ENCODE data around the gene WWOX. TPM values are rescaled to one million over a fixed set of nuclear protein-coding genes. Genes with fewer than 3 reads are reported as not detected.

The WWOX gene
- polyA plus RNA-seq, 1 donor from 2014 or later: 25.6 TPM

- H3K9me2 ChIP-seq (ENCODE audit: insufficient read depth, low read length): no peaks in the 10 kb centered on the region
- no peaks in the 10 kb centered on the region for H3K27me3 ChIP-seq (ENCODE audit: insufficient read depth, low read depth, low read length)
- H3K27ac ChIP-seq (ENCODE audit: low read length): no peak overlapping the region
- H3F3A ChIP-seq (ENCODE audit: insufficient read depth, low read length, poor library complexity, severe bottlenecking): no peaks in the 10 kb centered on the region
- H3K36me3 ChIP-seq (ENCODE audit: insufficient read depth, low read length): no peaks in the 10 kb centered on the region
- TF ChIP-seq SMC3 (conservative IDR thresholded peaks at IDR 0.05; ENCODE audit: poor library complexity) (no peak), POLR2AphosphoS5 (IDR thresholded peaks at IDR 0.05) (no peak), MXI1 (conservative IDR thresholded peaks at IDR 0.05; ENCODE audit: poor library complexity, severe bottlenecking) (no peak)
- no peaks in the 10 kb centered on the region for H3K79me2 ChIP-seq (replicated peaks; ENCODE audit: insufficient read depth, low read length)
- no peak overlapping the region for H3K9ac ChIP-seq (ENCODE audit: low read length)
- no peak overlapping the region for H2AFZ ChIP-seq (ENCODE audit: low read depth, low read length)
- no peak overlapping the region for H3K4me3 ChIP-seq (ENCODE audit: low read length)
- H4K20me1 ChIP-seq (ENCODE audit: insufficient read depth): no peaks in the 10 kb centered on the region
- H3K4me2 ChIP-seq (ENCODE audit: low read length): no peak overlapping the region
- H3K9me3 ChIP-seq (ENCODE audit: low read length): no peaks in the 10 kb centered on the region
Observed at GRCh38 chr16:79066561-79066960, 967.1 kb downstream of the WWOX start.

DNA sequence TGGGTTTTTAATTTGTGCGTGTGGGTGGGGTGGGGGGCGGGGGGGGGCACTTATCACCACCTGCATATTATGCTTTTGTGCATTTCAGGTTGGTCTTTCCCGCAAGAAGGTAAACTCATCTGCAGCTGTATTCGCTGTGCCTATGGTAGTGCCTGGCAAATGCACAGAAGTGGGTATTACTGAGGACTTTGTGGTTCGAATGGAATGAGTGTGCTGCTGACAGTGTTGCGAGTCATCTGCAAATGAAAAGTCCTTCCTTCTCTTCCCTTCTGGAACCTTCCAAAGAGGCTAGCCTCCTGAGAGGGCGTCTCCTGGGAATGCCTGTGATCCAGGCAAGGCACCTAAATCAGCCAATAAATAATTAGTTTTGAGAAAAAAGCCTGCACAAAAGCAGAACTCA lies 968.1 kb downstream of the WWOX start:
- H3K27me3 ChIP-seq (ENCODE audit: insufficient read depth, low read depth, low read length): no peaks in the 10 kb centered on the region
- TF ChIP-seq EZH2 (IDR thresholded peaks at IDR 0.05; ENCODE audit: borderline replicate concordance, insufficient read depth, low read length, poor library complexity, severe bottlenecking) (no peak), EP300 (conservative IDR thresholded peaks at IDR 0.05; ENCODE audit: poor library complexity, severe bottlenecking) (no peak), SMC3 (conservative IDR thresholded peaks at IDR 0.05; ENCODE audit: poor library complexity) (no peak), RAD21 (conservative IDR thresholded peaks at IDR 0.05) (no peak), CTCF (IDR thresholded peaks at IDR 0.05; ENCODE audit: poor library complexity, severe bottlenecking) (no peak), POLR2AphosphoS5 (IDR thresholded peaks at IDR 0.05) (no peak), MXI1 (conservative IDR thresholded peaks at IDR 0.05; ENCODE audit: poor library complexity, severe bottlenecking) (no peak)

GRCh38 chr16:79069121-79069520 lies 969.7 kb downstream of the WWOX start:
- Histone ChIP-seq H3K27me3 (ENCODE audit: insufficient read depth, low read depth, low read length) (no peaks in the 10 kb centered on the region), H2AFZ (ENCODE audit: low read depth, low read length) (no peak overlapping the region), H3K36me3 (ENCODE audit: insufficient read depth, low read length) (no peaks in the 10 kb centered on the region), H3K4me3 (ENCODE audit: low read length) (no peak overlapping the region), H3K9ac (ENCODE audit: low read length) (no peak overlapping the region), H3K9me2 (ENCODE audit: insufficient read depth, low read length) (no peaks in the 10 kb centered on the region), H4K20me1 (ENCODE audit: insufficient read depth) (no peaks in the 10 kb centered on the region), H3K9me3 (ENCODE audit: low read length) (no peaks in the 10 kb centered on the region), H3K79me2 (replicated peaks; ENCODE audit: insufficient read depth, low read length) (no peaks in the 10 kb centered on the region), H3K4me2 (ENCODE audit: low read length) (no peak overlapping the region), H3F3A (ENCODE audit: insufficient read depth, low read length, poor library complexity, severe bottlenecking) (no peaks in the 10 kb centered on the region), H3K27ac (ENCODE audit: low read length) (no peak overlapping the region)
- TF ChIP-seq EZH2 (IDR thresholded peaks at IDR 0.05; ENCODE audit: borderline replicate concordance, insufficient read depth, low read length, poor library complexity, severe bottlenecking): no peak
- TF ChIP-seq RAD21 (conservative IDR thresholded peaks at IDR 0.05): no peak
- no peak for TF ChIP-seq SMC3 (conservative IDR thresholded peaks at IDR 0.05; ENCODE audit: poor library complexity)
- TF ChIP-seq POLR2AphosphoS5 (IDR thresholded peaks at IDR 0.05): no peak
- no peak for TF ChIP-seq MXI1 (conservative IDR thresholded peaks at IDR 0.05; ENCODE audit: poor library complexity, severe bottlenecking)
- TF ChIP-seq, protein P1, sequence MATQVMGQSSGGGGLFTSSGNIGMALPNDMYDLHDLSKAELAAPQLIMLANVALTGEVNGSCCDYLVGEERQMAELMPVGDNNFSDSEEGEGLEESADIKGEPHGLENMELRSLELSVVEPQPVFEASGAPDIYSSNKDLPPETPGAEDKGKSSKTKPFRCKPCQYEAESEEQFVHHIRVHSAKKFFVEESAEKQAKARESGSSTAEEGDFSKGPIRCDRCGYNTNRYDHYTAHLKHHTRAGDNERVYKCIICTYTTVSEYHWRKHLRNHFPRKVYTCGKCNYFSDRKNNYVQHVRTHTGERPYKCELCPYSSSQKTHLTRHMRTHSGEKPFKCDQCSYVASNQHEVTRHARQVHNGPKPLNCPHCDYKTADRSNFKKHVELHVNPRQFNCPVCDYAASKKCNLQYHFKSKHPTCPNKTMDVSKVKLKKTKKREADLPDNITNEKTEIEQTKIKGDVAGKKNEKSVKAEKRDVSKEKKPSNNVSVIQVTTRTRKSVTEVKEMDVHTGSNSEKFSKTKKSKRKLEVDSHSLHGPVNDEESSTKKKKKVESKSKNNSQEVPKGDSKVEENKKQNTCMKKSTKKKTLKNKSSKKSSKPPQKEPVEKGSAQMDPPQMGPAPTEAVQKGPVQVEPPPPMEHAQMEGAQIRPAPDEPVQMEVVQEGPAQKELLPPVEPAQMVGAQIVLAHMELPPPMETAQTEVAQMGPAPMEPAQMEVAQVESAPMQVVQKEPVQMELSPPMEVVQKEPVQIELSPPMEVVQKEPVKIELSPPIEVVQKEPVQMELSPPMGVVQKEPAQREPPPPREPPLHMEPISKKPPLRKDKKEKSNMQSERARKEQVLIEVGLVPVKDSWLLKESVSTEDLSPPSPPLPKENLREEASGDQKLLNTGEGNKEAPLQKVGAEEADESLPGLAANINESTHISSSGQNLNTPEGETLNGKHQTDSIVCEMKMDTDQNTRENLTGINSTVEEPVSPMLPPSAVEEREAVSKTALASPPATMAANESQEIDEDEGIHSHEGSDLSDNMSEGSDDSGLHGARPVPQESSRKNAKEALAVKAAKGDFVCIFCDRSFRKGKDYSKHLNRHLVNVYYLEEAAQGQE (IDR thresholded peaks at IDR 0.05; ENCODE audit: borderline replicate concordance): no peak
- no peak for TF ChIP-seq CTCF (IDR thresholded peaks at IDR 0.05; ENCODE audit: poor library complexity, severe bottlenecking)
- TF ChIP-seq TAF1 (IDR thresholded peaks at IDR 0.05; ENCODE audit: low read depth): no peak
- no peak for TF ChIP-seq EP300 (conservative IDR thresholded peaks at IDR 0.05; ENCODE audit: poor library complexity, severe bottlenecking)

More for the DNA sequence above, 968.1 kb downstream of the WWOX start:
- H3F3A ChIP-seq (ENCODE audit: insufficient read depth, low read length, poor library complexity, severe bottlenecking): no peaks in the 10 kb centered on the region
- no peak overlapping the region for H3K9ac ChIP-seq (ENCODE audit: low read length)
- no peak overlapping the region for H3K4me3 ChIP-seq (ENCODE audit: low read length)
- H4K20me1 ChIP-seq (ENCODE audit: insufficient read depth): no peaks in the 10 kb centered on the region
- no peaks in the 10 kb centered on the region for H3K9me3 ChIP-seq (ENCODE audit: low read length)
- no peak overlapping the region for H2AFZ ChIP-seq (ENCODE audit: low read depth, low read length)
- no peak overlapping the region for H3K4me2 ChIP-seq (ENCODE audit: low read length)
- no peaks in the 10 kb centered on the region for H3K79me2 ChIP-seq (replicated peaks; ENCODE audit: insufficient read depth, low read length)
- H3K9me2 ChIP-seq (ENCODE audit: insufficient read depth, low read length): no peaks in the 10 kb centered on the region
- no peaks in the 10 kb centered on the region for H3K36me3 ChIP-seq (ENCODE audit: insufficient read depth, low read length)
- H3K27ac ChIP-seq (ENCODE audit: low read length): no peak overlapping the region

Measured in neural cell (in vitro differentiated cells).